Measurements from ENCODE around the gene CCL22.

Gene CCL22

DNA sequence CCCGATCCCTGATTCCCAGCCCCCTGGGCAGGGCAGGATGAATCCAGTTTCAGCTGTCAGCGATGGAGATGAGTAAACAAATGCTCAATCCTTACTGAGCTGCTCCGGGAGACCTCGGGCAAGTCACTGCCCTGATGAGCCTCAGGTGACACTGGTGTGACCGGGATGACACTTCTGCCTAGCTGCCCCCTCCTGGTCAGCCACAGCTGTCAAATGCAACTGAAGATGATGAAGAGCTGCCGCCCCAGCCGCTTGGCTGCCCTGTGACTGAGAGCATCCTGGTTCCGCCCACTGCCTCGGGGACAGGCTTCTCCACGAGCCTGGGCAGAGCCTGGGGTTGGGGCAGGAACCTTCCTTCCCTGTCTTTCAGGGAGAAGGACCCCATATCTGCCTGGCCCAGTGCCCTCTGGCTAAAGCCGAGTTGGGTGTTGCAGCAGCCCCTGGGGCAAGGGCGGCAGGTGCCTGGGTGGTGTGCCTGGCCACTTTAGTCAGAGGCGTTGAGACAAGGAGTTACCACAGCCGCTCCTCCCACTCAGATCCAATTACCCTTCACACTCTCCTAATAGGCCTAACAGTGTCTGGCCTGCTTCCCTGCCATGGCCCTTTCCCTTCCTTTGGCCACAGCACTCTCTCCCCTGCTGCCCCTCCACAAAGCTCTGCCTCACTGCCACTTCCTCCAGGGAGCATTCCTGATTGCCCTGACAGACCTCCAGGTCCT is 51.4 kb downstream of the CCL22 start (continued):
- TF ChIP-seq, protein P1, sequence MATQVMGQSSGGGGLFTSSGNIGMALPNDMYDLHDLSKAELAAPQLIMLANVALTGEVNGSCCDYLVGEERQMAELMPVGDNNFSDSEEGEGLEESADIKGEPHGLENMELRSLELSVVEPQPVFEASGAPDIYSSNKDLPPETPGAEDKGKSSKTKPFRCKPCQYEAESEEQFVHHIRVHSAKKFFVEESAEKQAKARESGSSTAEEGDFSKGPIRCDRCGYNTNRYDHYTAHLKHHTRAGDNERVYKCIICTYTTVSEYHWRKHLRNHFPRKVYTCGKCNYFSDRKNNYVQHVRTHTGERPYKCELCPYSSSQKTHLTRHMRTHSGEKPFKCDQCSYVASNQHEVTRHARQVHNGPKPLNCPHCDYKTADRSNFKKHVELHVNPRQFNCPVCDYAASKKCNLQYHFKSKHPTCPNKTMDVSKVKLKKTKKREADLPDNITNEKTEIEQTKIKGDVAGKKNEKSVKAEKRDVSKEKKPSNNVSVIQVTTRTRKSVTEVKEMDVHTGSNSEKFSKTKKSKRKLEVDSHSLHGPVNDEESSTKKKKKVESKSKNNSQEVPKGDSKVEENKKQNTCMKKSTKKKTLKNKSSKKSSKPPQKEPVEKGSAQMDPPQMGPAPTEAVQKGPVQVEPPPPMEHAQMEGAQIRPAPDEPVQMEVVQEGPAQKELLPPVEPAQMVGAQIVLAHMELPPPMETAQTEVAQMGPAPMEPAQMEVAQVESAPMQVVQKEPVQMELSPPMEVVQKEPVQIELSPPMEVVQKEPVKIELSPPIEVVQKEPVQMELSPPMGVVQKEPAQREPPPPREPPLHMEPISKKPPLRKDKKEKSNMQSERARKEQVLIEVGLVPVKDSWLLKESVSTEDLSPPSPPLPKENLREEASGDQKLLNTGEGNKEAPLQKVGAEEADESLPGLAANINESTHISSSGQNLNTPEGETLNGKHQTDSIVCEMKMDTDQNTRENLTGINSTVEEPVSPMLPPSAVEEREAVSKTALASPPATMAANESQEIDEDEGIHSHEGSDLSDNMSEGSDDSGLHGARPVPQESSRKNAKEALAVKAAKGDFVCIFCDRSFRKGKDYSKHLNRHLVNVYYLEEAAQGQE (tag by site-specific recombination; IDR thresholded peaks at IDR 0.05), result no peak
- TF ChIP-seq ZNF174 (tag by site-specific recombination; IDR thresholded peaks at IDR 0.05) (no peak), OVOL3 (tag by site-specific recombination; IDR thresholded peaks at IDR 0.05) (no peak), ZSCAN4 (tag by site-specific recombination; IDR thresholded peaks at IDR 0.05) (no peak), ZNF610 (tag by site-specific recombination; IDR thresholded peaks at IDR 0.05; ENCODE audit: borderline replicate concordance) (no peak), ZNF146 (tag by site-specific recombination; IDR thresholded peaks at IDR 0.05) (no peak), ZBTB48 (tag by site-specific recombination; IDR thresholded peaks at IDR 0.05) (no peak), ZNF280C (tag by site-specific recombination; IDR thresholded peaks at IDR 0.05) (no peak), ZNF16 (tag by site-specific recombination; IDR thresholded peaks at IDR 0.05; ENCODE audit: low read depth) (no peak), ZFP3 (tag by site-specific recombination; IDR thresholded peaks at IDR 0.05; ENCODE audit: low read depth) (no peak), KLF1 (tag by site-specific recombination; IDR thresholded peaks at IDR 0.05) (peak; percentile 91), ZNF626 (tag by site-specific recombination; IDR thresholded peaks at IDR 0.05) (no peak), WT1 (tag by site-specific recombination; IDR thresholded peaks at IDR 0.05) (peak; percentile 83), KLF7 (tag by site-specific recombination; IDR thresholded peaks at IDR 0.05; ENCODE audit: borderline replicate concordance) (no peak), ZNF707 (tag by site-specific recombination; IDR thresholded peaks at IDR 0.05) (no peak), ZNF148 (tag by site-specific recombination; IDR thresholded peaks at IDR 0.05; ENCODE audit: borderline replicate concordance) (no peak), SCRT2 (tag by site-specific recombination; IDR thresholded peaks at IDR 0.05) (no peak), ZNF837 (tag by site-specific recombination; IDR thresholded peaks at IDR 0.05) (no peak), GFI1B (tag by site-specific recombination; IDR thresholded peaks at IDR 0.05) (no peak), ZNF660 (tag by site-specific recombination; IDR thresholded peaks at IDR 0.05) (no peak), ZNF292 (tag by site-specific recombination; IDR thresholded peaks at IDR 0.05; ENCODE audit: borderline replicate concordance, low read depth) (no peak), ZNF169 (tag by site-specific recombination; IDR thresholded peaks at IDR 0.05) (no peak), ZXDB (tag by site-specific recombination; IDR thresholded peaks at IDR 0.05) (no peak)
- TF ChIP-seq, protein P2, sequence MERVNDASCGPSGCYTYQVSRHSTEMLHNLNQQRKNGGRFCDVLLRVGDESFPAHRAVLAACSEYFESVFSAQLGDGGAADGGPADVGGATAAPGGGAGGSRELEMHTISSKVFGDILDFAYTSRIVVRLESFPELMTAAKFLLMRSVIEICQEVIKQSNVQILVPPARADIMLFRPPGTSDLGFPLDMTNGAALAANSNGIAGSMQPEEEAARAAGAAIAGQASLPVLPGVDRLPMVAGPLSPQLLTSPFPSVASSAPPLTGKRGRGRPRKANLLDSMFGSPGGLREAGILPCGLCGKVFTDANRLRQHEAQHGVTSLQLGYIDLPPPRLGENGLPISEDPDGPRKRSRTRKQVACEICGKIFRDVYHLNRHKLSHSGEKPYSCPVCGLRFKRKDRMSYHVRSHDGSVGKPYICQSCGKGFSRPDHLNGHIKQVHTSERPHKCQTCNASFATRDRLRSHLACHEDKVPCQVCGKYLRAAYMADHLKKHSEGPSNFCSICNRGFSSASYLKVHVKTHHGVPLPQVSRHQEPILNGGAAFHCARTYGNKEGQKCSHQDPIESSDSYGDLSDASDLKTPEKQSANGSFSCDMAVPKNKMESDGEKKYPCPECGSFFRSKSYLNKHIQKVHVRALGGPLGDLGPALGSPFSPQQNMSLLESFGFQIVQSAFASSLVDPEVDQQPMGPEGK (tag by site-specific recombination; IDR thresholded peaks at IDR 0.05), result no peak
- TF ChIP-seq, protein P3, sequence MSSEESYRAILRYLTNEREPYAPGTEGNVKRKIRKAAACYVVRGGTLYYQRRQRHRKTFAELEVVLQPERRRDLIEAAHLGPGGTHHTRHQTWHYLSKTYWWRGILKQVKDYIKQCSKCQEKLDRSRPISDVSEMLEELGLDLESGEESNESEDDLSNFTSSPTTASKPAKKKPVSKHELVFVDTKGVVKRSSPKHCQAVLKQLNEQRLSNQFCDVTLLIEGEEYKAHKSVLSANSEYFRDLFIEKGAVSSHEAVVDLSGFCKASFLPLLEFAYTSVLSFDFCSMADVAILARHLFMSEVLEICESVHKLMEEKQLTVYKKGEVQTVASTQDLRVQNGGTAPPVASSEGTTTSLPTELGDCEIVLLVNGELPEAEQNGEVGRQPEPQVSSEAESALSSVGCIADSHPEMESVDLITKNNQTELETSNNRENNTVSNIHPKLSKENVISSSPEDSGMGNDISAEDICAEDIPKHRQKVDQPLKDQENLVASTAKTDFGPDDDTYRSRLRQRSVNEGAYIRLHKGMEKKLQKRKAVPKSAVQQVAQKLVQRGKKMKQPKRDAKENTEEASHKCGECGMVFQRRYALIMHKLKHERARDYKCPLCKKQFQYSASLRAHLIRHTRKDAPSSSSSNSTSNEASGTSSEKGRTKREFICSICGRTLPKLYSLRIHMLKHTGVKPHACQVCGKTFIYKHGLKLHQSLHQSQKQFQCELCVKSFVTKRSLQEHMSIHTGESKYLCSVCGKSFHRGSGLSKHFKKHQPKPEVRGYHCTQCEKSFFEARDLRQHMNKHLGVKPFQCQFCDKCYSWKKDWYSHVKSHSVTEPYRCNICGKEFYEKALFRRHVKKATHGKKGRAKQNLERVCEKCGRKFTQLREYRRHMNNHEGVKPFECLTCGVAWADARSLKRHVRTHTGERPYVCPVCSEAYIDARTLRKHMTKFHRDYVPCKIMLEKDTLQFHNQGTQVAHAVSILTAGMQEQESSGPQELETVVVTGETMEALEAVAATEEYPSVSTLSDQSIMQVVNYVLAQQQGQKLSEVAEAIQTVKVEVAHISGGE (tag by site-specific recombination; conservative IDR thresholded peaks at IDR 0.05; ENCODE audit: low read depth), result no peak

Data from HEK293 (cell line).